ENCODE results near the gene CCDC66. TPM values are rescaled to one million over a fixed set of nuclear protein-coding genes. Genes with fewer than 3 reads are reported as not detected.

The CCDC66 gene
- total and polyA plus RNA-seq, 2 of the 8 experiments (the other 6 are each of a cell fraction or from before 2014, with no cell fraction given) = 9.6 to 29.3 TPM

GRCh38 chr3:56633181-56633580, 76.2 kb downstream of the CCDC66 start (continued):
- TF ChIP-seq YY1 (IDR thresholded peaks at IDR 0.05; ENCODE audit: low read depth, low read length) (no peak), HDAC6 (IDR thresholded peaks at IDR 0.05; ENCODE audit: low read depth, low read length) (no peak), GABPA (IDR thresholded peaks at IDR 0.05; ENCODE audit: borderline replicate concordance, insufficient read depth, low read length) (no peak), SRF (IDR thresholded peaks at IDR 0.05; ENCODE audit: low read depth, low read length) (no peak), POU5F1 (IDR thresholded peaks at IDR 0.05; ENCODE audit: low read depth, low read length) (no peak), NANOG (IDR thresholded peaks at IDR 0.05; ENCODE audit: insufficient read depth, low read depth, low read length, poor library complexity, severe bottlenecking) (no peak), KDM4A (IDR thresholded peaks at IDR 0.05; ENCODE audit: low read depth, low read length, severe bottlenecking) (no peak)
